MG63 (cell line): ENCODE measurements around the gene SAMD3. TPM values are rescaled to one million over a fixed set of nuclear protein-coding genes. Genes with fewer than 3 reads are reported as not detected.
"Not testable (repeated sequence)": the region's sequence is repeated elsewhere in the genome, so short reads cannot be mapped to it uniquely, and the experiment has no call there.

Source experiments
- DNase-seq: peaks from one replicate; pipeline ENCODE4 v3.0.0-alpha.2; 2020
- H3K27me3 ChIP-seq: fragments of 250-450 bp; sonication (Bioruptor Pico); 2 replicates; pipeline ENCODE4 v1.5.1; 2020; ENCODE audit warnings: mild to moderate bottlenecking, moderate library complexity
- H3K36me3 ChIP-seq: fragments of 250-450 bp; sonication (Bioruptor Pico); 2 replicates; pipeline ENCODE4 v1.5.1; 2020; ENCODE audit warnings: mild to moderate bottlenecking, moderate library complexity
- H3K4me3 ChIP-seq: fragments of 250-450 bp; sonication (Bioruptor Pico); 2 replicates; pipeline ENCODE4 v1.5.1; 2020; ENCODE audit warnings: mild to moderate bottlenecking, moderate library complexity
- H3K9me3 ChIP-seq: fragments of 250-450 bp; sonication (Bioruptor Pico); 2 replicates; pipeline ENCODE4 v1.5.1; 2020; ENCODE audit warnings: mild to moderate bottlenecking, moderate library complexity
- total RNA-seq: library from RNA; depleted of rRNA; stranded (reverse); fragments of >200 nt; shearing (Covaris generic); gene quantifications from 2 replicates; pipeline ENCODE4 v1.2.3, GENCODE V29; 2014; ENCODE audit warnings: low replicate concordance; rRNA removed

Gene SAMD3
- not detected in 2 replicates for total RNA-seq

- H3K9me3 ChIP-seq, result no peaks in the 10 kb centered on the region; the same call in 1 of the 2 replicates
- no peak for DNase-seq
- no peaks in the 10 kb centered on the region for H3K36me3 ChIP-seq
- H3K27me3 ChIP-seq, result no peaks in the 10 kb centered on the region
- H3K4me3 ChIP-seq, result no peak within 1 kb of the TSS
These were observed at the start of gene SAMD3 for GRCh38 chr6:130222775-130223174. Gene SAMD3 (minus strand): TSS chr6:130222951. CDS start chr6:130215273, 7,678 bp downstream.

GRCh38 chr6:130269969-130270635, 47.4 kb upstream of the SAMD3 start:
- DNase-seq, result no peak
- no peak overlapping the region for H3K4me3 ChIP-seq
- H3K9me3 ChIP-seq, result peaks cover 14% of the 10 kb centered on the region
- H3K27me3 ChIP-seq, result no peaks in the 10 kb centered on the region
- H3K36me3 ChIP-seq, result no peaks in the 10 kb centered on the region

GRCh38 chr6:130265553-130265952, 42.8 kb upstream of the SAMD3 start:
- not testable (repeated sequence) for H3K4me3 ChIP-seq, H3K9me3 ChIP-seq, DNase-seq, H3K27me3 ChIP-seq, H3K36me3 ChIP-seq

- no peak for DNase-seq
- no peaks in the 10 kb centered on the region for H3K36me3 ChIP-seq
These were observed 39.3 kb upstream of the SAMD3 start for GRCh38 chr6:130262008-130262407.

GRCh38 chr6:130261558-130261957, 38.8 kb upstream of the SAMD3 start:
- H3K9me3 ChIP-seq, H3K36me3 ChIP-seq, DNase-seq, H3K27me3 ChIP-seq: not testable (repeated sequence)
- peak overlapping the region; percentile 45; the same call in 1 of the 2 replicates for H3K4me3 ChIP-seq

More at GRCh38 chr6:130262008-130262407, 39.3 kb upstream of the SAMD3 start:
- no peaks in the 10 kb centered on the region for H3K27me3 ChIP-seq
- no peak overlapping the region for H3K4me3 ChIP-seq
- no peaks in the 10 kb centered on the region for H3K9me3 ChIP-seq

GRCh38 chr6:130260614-130261241, 38.0 kb upstream of the SAMD3 start:
- H3K27me3 ChIP-seq, H3K9me3 ChIP-seq, H3K36me3 ChIP-seq: not testable (repeated sequence)
- H3K4me3 ChIP-seq, result peak overlapping the region; percentile 45
- peak; percentile 39 for DNase-seq

GRCh38 chr6:130260050-130260462, 37.3 kb upstream of the SAMD3 start:
- not testable (repeated sequence) for H3K27me3 ChIP-seq, DNase-seq, H3K4me3 ChIP-seq, H3K36me3 ChIP-seq, H3K9me3 ChIP-seq

- Histone ChIP-seq H3K27me3 (no peaks in the 10 kb centered on the region; the same call in 1 of the 2 replicates), H3K36me3 (no peaks in the 10 kb centered on the region), H3K4me3 (no peak overlapping the region), H3K9me3 (no peaks in the 10 kb centered on the region)
- DNase-seq, result no peak
These were observed 36.8 kb upstream of the SAMD3 start for GRCh38 chr6:130259557-130259956.

- no peak for DNase-seq
- no peaks in the 10 kb centered on the region for H3K36me3 ChIP-seq
- H3K4me3 ChIP-seq, result no peak overlapping the region
- H3K27me3 ChIP-seq, result no peaks in the 10 kb centered on the region; the same call in 1 of the 2 replicates
- H3K9me3 ChIP-seq, result no peaks in the 10 kb centered on the region
These were observed 36.4 kb upstream of the SAMD3 start for GRCh38 chr6:130259140-130259539.

- no peak overlapping the region for H3K4me3 ChIP-seq
- no peaks in the 10 kb centered on the region for H3K9me3 ChIP-seq
- H3K27me3 ChIP-seq, result no peaks in the 10 kb centered on the region; the same call in 1 of the 2 replicates
- DNase-seq, result no peak
- no peaks in the 10 kb centered on the region for H3K36me3 ChIP-seq
These were observed 29.9 kb upstream of the SAMD3 start for GRCh38 chr6:130252527-130253237.

GRCh38 chr6:130245267-130245666, 22.5 kb upstream of the SAMD3 start:
- H3K9me3 ChIP-seq, result no peaks in the 10 kb centered on the region
- H3K27me3 ChIP-seq, result no peaks in the 10 kb centered on the region
- H3K4me3 ChIP-seq, result no peak overlapping the region
- no peaks in the 10 kb centered on the region for H3K36me3 ChIP-seq
- DNase-seq, result no peak

- DNase-seq, result no peak
- Histone ChIP-seq H3K9me3 (no peaks in the 10 kb centered on the region), H3K4me3 (no peak overlapping the region), H3K36me3 (no peaks in the 10 kb centered on the region), H3K27me3 (no peaks in the 10 kb centered on the region)
These were observed 22.0 kb upstream of the SAMD3 start for GRCh38 chr6:130244728-130245127.

- Histone ChIP-seq H3K4me3 (no peak overlapping the region), H3K27me3 (no peaks in the 10 kb centered on the region), H3K36me3 (no peaks in the 10 kb centered on the region), H3K9me3 (no peaks in the 10 kb centered on the region)
- no peak for DNase-seq
These were observed 17.5 kb upstream of the SAMD3 start for GRCh38 chr6:130240232-130240631.

GRCh38 chr6:130239755-130240154, 17.0 kb upstream of the SAMD3 start:
- H3K9me3 ChIP-seq, result no peaks in the 10 kb centered on the region
- no peaks in the 10 kb centered on the region for H3K36me3 ChIP-seq
- no peak for DNase-seq
- H3K4me3 ChIP-seq, result no peak overlapping the region
- H3K27me3 ChIP-seq, result no peaks in the 10 kb centered on the region

GRCh38 chr6:130233330-130233729, 10.6 kb upstream of the SAMD3 start:
- H3K27me3 ChIP-seq, result no peaks in the 10 kb centered on the region
- DNase-seq, result no peak

GRCh38 chr6:130230531-130230930, 7.8 kb upstream of the SAMD3 start:
- not testable (repeated sequence) for H3K9me3 ChIP-seq, DNase-seq, H3K4me3 ChIP-seq, H3K27me3 ChIP-seq, H3K36me3 ChIP-seq

More at GRCh38 chr6:130233330-130233729, 10.6 kb upstream of the SAMD3 start:
- Histone ChIP-seq H3K36me3 (no peaks in the 10 kb centered on the region), H3K9me3 (no peaks in the 10 kb centered on the region), H3K4me3 (no peak overlapping the region)

GRCh38 chr6:130229645-130230044, 6.9 kb upstream of the SAMD3 start:
- H3K4me3 ChIP-seq, result no peak overlapping the region
- H3K9me3 ChIP-seq, result no peaks in the 10 kb centered on the region; the same call in 1 of the 2 replicates
- H3K36me3 ChIP-seq, result no peaks in the 10 kb centered on the region
- no peak for DNase-seq
- H3K27me3 ChIP-seq, result no peaks in the 10 kb centered on the region
